ENCODE measurements around the gene TIMELESS.
"Not testable (repeated sequence)": the region's sequence is repeated elsewhere in the genome, so short reads cannot be mapped to it uniquely, and the experiment has no call there.

Gene TIMELESS

GRCh38 chr12:56448860-56449621 is at the start of gene TIMELESS:
Gene TIMELESS, minus strand, starts transcription at chr12:56449426. Its CDS starts 15,256 bp downstream, at chr12:56434170.
- DNase-seq (ENCODE audit: low read depth) = peak; percentile 72

- not testable (repeated sequence) for DNase-seq (ENCODE audit: low read depth)
Observed at GRCh38 chr12:56498126-56498902, 49.1 kb upstream of the TIMELESS start.

GRCh38 chr12:56496704-56497103 is 47.5 kb upstream of the TIMELESS start:
- peak; percentile 48 for DNase-seq (ENCODE audit: low read depth)

- DNase-seq (ENCODE audit: low read depth) = not testable (repeated sequence)
Observed at GRCh38 chr12:56494481-56494880, 45.3 kb upstream of the TIMELESS start.

GRCh38 chr12:56494106-56494415 is 44.8 kb upstream of the TIMELESS start:
- not testable (repeated sequence) for DNase-seq (ENCODE audit: low read depth)

GRCh38 chr12:56493409-56494105 is 44.3 kb upstream of the TIMELESS start:
- not testable (repeated sequence) for DNase-seq (ENCODE audit: low read depth)

GRCh38 chr12:56490360-56490759 is 41.1 kb upstream of the TIMELESS start:
- no peak for DNase-seq (ENCODE audit: low read depth)

GRCh38 chr12:56488041-56488955 is 39.1 kb upstream of the TIMELESS start, which contains the start of gene GLS2:
Gene GLS2, minus strand, starts transcription at chr12:56488161. Its CDS starts 43 bp downstream, at chr12:56488118.
- peak; percentile 58 for DNase-seq (ENCODE audit: low read depth)

- peak; percentile 6 for DNase-seq (ENCODE audit: low read depth)
Observed at GRCh38 chr12:56487448-56488040, 38.3 kb upstream of the TIMELESS start.

GRCh38 chr12:56486694-56487093 is 37.5 kb upstream of the TIMELESS start:
- no peak for DNase-seq (ENCODE audit: low read depth)

GRCh38 chr12:56484566-56484965 is 35.3 kb upstream of the TIMELESS start:
- DNase-seq (ENCODE audit: low read depth) = no peak

- DNase-seq (ENCODE audit: low read depth) = no peak
Observed at GRCh38 chr12:56479625-56480024, 30.4 kb upstream of the TIMELESS start.

- no peak for DNase-seq (ENCODE audit: low read depth)
Observed at GRCh38 chr12:56477521-56478225, 28.4 kb upstream of the TIMELESS start.

GRCh38 chr12:56476972-56477432 is 27.8 kb upstream of the TIMELESS start:
- no peak for DNase-seq (ENCODE audit: low read depth)

GRCh38 chr12:56476143-56476542 is 26.9 kb upstream of the TIMELESS start:
- no peak for DNase-seq (ENCODE audit: low read depth)

GRCh38 chr12:56474389-56474788 is 25.2 kb upstream of the TIMELESS start:
- DNase-seq (ENCODE audit: low read depth) = no peak

GRCh38 chr12:56469007-56469930 is 20.0 kb upstream of the TIMELESS start:
- no peak for DNase-seq (ENCODE audit: low read depth)

- peak; percentile 92 for DNase-seq (ENCODE audit: low read depth)
Observed at GRCh38 chr12:56468216-56469006, 19.2 kb upstream of the TIMELESS start, which contains the start of gene SPRYD4. Gene SPRYD4, plus strand, starts transcription at chr12:56468578. Its CDS starts 14 bp downstream, at chr12:56468592.

Data from activated T-cell treated with anti-CD3 and anti-CD28 coated beads for 1 hour (primary cell).